ENCODE data around the gene BDKRB1. TPM values are rescaled to one million over a fixed set of nuclear protein-coding genes. Genes with fewer than 3 reads are reported as not detected.

Gene BDKRB1
- total and polyA plus RNA-seq, 10 donors = 0.22 TPM; not detected in 9

GRCh38 chr14:96265383-96266095 is 9.5 kb downstream of the BDKRB1 start:
- no peaks in the 10 kb centered on the region for H3K9me3 ChIP-seq
- no peak for DNase-seq
- no peaks in the 10 kb centered on the region for H3K36me3 ChIP-seq
- H3K27ac ChIP-seq = no peak overlapping the region
- intact Hi-C loops (cut with DNase I; ENCODE audit: low total_unique reads) = no loop called here
- H3K27me3 ChIP-seq (replicated peaks in 1 of 7) = peaks cover 0 to 22% (median 0%) of the 10 kb centered on the region in 7 donors
- WGBS, 5 donors = 67 to 80% (median 77%) methylated on average over 16 of the region's 16 CpGs
- H3K4me3 ChIP-seq = no peak overlapping the region
- H3K4me1 ChIP-seq = no peaks in the 10 kb centered on the region
- TF ChIP-seq CTCF (IDR thresholded peaks at IDR 0.05 in 8 of 11, conservative IDR thresholded peaks at IDR 0.05 in 3 of 11) = no peak
- no peak for TF ChIP-seq POLR2A (IDR thresholded peaks at IDR 0.05)
- no peak for TF ChIP-seq POLR2AphosphoS5 (IDR thresholded peaks at IDR 0.05)

GRCh38 chr14:96267336-96267735 is 11.3 kb downstream of the BDKRB1 start:
- WGBS, 5 donors = 27 to 51% (median 35%) methylated on average over 2 to 3 of the region's 3 CpGs
- intact Hi-C loops (cut with DNase I; ENCODE audit: low total_unique reads) = no loop called here
- no peaks in the 10 kb centered on the region for H3K36me3 ChIP-seq
- H3K9me3 ChIP-seq = peaks cover 0 to 12% (median 7%) of the 10 kb centered on the region in 8 donors
- no peak for TF ChIP-seq POLR2A (IDR thresholded peaks at IDR 0.05)
- TF ChIP-seq CTCF (IDR thresholded peaks at IDR 0.05 in 8 of 11, conservative IDR thresholded peaks at IDR 0.05 in 3 of 11) = no peak
- no peak for TF ChIP-seq POLR2AphosphoS5 (IDR thresholded peaks at IDR 0.05)
- no peaks in the 10 kb centered on the region for H3K4me1 ChIP-seq
- H3K27ac ChIP-seq = no peak overlapping the region
- H3K27me3 ChIP-seq (replicated peaks in 1 of 7) = peaks cover 0 to 10% (median 0%) of the 10 kb centered on the region in 7 donors
- no peak overlapping the region for H3K4me3 ChIP-seq
- DNase-seq = no peak

DNA sequence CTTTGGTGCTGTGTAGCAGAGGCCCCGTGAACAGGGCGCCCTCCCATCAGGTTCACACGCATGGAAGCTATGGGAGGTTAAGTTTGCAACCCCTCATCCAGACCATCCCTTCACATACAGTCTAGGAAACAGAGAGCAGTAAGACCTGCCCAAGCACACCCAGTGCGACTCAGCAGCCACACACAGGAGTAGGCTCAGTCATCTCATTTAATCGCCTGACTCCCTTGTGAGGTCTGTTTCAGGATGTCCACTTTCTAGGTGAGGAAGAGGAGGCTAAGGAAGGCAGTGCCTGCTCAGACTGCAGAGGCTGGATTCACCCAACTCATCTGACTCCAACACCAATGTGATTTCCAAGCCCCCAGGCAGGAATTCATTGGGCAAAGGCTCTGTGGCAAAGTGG is 11.9 kb downstream of the BDKRB1 start:
- DNase-seq = no peak
- Histone ChIP-seq H3K36me3 (no peaks in the 10 kb centered on the region), H3K27ac (no peak overlapping the region), H3K9me3 (peaks cover 0 to 18% (median 7%) of the 10 kb centered on the region in 8 donors), H3K4me3 (no peak overlapping the region), H3K4me1 (no peaks in the 10 kb centered on the region), H3K27me3 (replicated peaks in 1 of 7) (peaks cover 0 to 10% (median 0%) of the 10 kb centered on the region in 7 donors)
- intact Hi-C loops (cut with DNase I; ENCODE audit: low total_unique reads) = no loop called here
- TF ChIP-seq POLR2AphosphoS5 (IDR thresholded peaks at IDR 0.05) (no peak), POLR2A (IDR thresholded peaks at IDR 0.05) (no peak), CTCF (IDR thresholded peaks at IDR 0.05 in 8 of 11, conservative IDR thresholded peaks at IDR 0.05 in 3 of 11) (no peak)
- 88 to 98% (median 91%) methylated on average over 5 of the region's 5 CpGs for WGBS, 5 donors

GRCh38 chr14:96268431-96269358 is 12.7 kb downstream of the BDKRB1 start:
- Histone ChIP-seq H3K9me3 (peaks cover 0 to 19% (median 7%) of the 10 kb centered on the region in 8 donors), H3K4me1 (no peaks in the 10 kb centered on the region), H3K36me3 (no peaks in the 10 kb centered on the region), H3K27me3 (replicated peaks in 1 of 7) (peaks cover 0 to 10% (median 0%) of the 10 kb centered on the region in 7 donors), H3K4me3 (no peak overlapping the region), H3K27ac (no peak overlapping the region)
- 80 to 90% (median 85%) methylated on average over 22 of the region's 22 CpGs for WGBS, 5 donors
- DNase-seq = no peak
- no peak for TF ChIP-seq POLR2AphosphoS5 (IDR thresholded peaks at IDR 0.05)
- TF ChIP-seq CTCF (IDR thresholded peaks at IDR 0.05 in 8 of 11, conservative IDR thresholded peaks at IDR 0.05 in 3 of 11) = no peak
- TF ChIP-seq POLR2A (IDR thresholded peaks at IDR 0.05) = no peak
- intact Hi-C loops (cut with DNase I; ENCODE audit: low total_unique reads) = no loop called here
